ENCODE measurements around the gene CD34. TPM values are rescaled to one million over a fixed set of nuclear protein-coding genes. Genes with fewer than 3 reads are reported as not detected.

The CD34 gene
- total and polyA plus RNA-seq, 2 donors (not counting 1 experiment from before 2014, with no cell fraction given) = under 0.01 to 0.51 TPM

- Histone ChIP-seq H3K9me3 (ENCODE audit: control insufficient read depth, insufficient read depth, low read depth, low read length) (no peaks in the 10 kb centered on the region), H3K36me3 (ENCODE audit: control insufficient read depth, insufficient read depth, low read length) (no peaks in the 10 kb centered on the region), H3K9ac (ENCODE audit: insufficient read depth, low read length) (no peak overlapping the region), H3K4me1 (ENCODE audit: control insufficient read depth, extremely low read depth, insufficient read depth, low read length) (no peaks in the 10 kb centered on the region), H3K4me2 (ENCODE audit: extremely low read depth, insufficient read depth, low read length) (no peak overlapping the region), H3K27me3 (ENCODE audit: control insufficient read depth, insufficient read depth, low read length) (no peaks in the 10 kb centered on the region), H3K79me2 (ENCODE audit: control insufficient read depth, insufficient read depth, low read length) (no peaks in the 10 kb centered on the region), H3K27ac (ENCODE audit: insufficient read depth, low read length) (no peak overlapping the region), H4K20me1 (ENCODE audit: control insufficient read depth, extremely low read depth, insufficient read depth, low read length) (no peaks in the 10 kb centered on the region), H2AFZ (ENCODE audit: low read length) (peak overlapping the region; percentile 40), H3K4me3 (replicated peaks in 1 of 4; ENCODE audit: control extremely low read depth in 1 of 4, insufficient read depth in 1 of 4, low read depth in 3 of 4, low read length in 4 of 4) (no peak overlapping the region)
- TF ChIP-seq EZH2 (IDR thresholded peaks at IDR 0.05; ENCODE audit: low read length, missing control alignments) (no peak), CTCF (conservative IDR thresholded peaks at IDR 0.05 in 1 of 2, IDR thresholded peaks at IDR 0.05 in 1 of 2; ENCODE audit: low read depth in 1 of 2, low read length in 2 of 2) (no peak)
- DNase-seq (ENCODE audit: low read depth in 2 of 2) = peak; percentile 67 to 79
These were observed 30.7 kb upstream of the CD34 start for GRCh38 chr1:207941665-207942064.

GRCh38 chr1:207938016-207938415 lies 27.1 kb upstream of the CD34 start:
- peak in 1 of 2 donors; percentile 70 for DNase-seq (ENCODE audit: low read depth in 2 of 2)
- no peaks in the 10 kb centered on the region for H3K36me3 ChIP-seq (ENCODE audit: control insufficient read depth, insufficient read depth, low read length)
- TF ChIP-seq EZH2 (IDR thresholded peaks at IDR 0.05; ENCODE audit: low read length, missing control alignments) = no peak
- no peak overlapping the region for H2AFZ ChIP-seq (ENCODE audit: low read length)
- no peaks in the 10 kb centered on the region for H4K20me1 ChIP-seq (ENCODE audit: control insufficient read depth, extremely low read depth, insufficient read depth, low read length)
- H3K27ac ChIP-seq (ENCODE audit: insufficient read depth, low read length) = no peak overlapping the region
- H3K27me3 ChIP-seq (ENCODE audit: control insufficient read depth, insufficient read depth, low read length) = no peaks in the 10 kb centered on the region
- H3K79me2 ChIP-seq (ENCODE audit: control insufficient read depth, insufficient read depth, low read length) = no peaks in the 10 kb centered on the region
- no peaks in the 10 kb centered on the region for H3K9me3 ChIP-seq (ENCODE audit: control insufficient read depth, insufficient read depth, low read depth, low read length)
- H3K9ac ChIP-seq (ENCODE audit: insufficient read depth, low read length) = no peak overlapping the region
- no peak overlapping the region for H3K4me3 ChIP-seq (replicated peaks in 1 of 4; ENCODE audit: control extremely low read depth in 1 of 4, insufficient read depth in 1 of 4, low read depth in 3 of 4, low read length in 4 of 4)
- no peaks in the 10 kb centered on the region for H3K4me1 ChIP-seq (ENCODE audit: control insufficient read depth, extremely low read depth, insufficient read depth, low read length)
- no peak overlapping the region for H3K4me2 ChIP-seq (ENCODE audit: extremely low read depth, insufficient read depth, low read length)

- no peak overlapping the region for H3K9ac ChIP-seq (ENCODE audit: insufficient read depth, low read length)
- H3K36me3 ChIP-seq (ENCODE audit: control insufficient read depth, insufficient read depth, low read length) = no peaks in the 10 kb centered on the region
- H4K20me1 ChIP-seq (ENCODE audit: control insufficient read depth, extremely low read depth, insufficient read depth, low read length) = no peaks in the 10 kb centered on the region
- no peaks in the 10 kb centered on the region for H3K4me1 ChIP-seq (ENCODE audit: control insufficient read depth, extremely low read depth, insufficient read depth, low read length)
- no peak overlapping the region for H3K4me2 ChIP-seq (ENCODE audit: extremely low read depth, insufficient read depth, low read length)
- H3K9me3 ChIP-seq (ENCODE audit: control insufficient read depth, insufficient read depth, low read depth, low read length) = no peaks in the 10 kb centered on the region
- DNase-seq (ENCODE audit: low read depth in 2 of 2) = peak in 1 of 2 donors; percentile 7
- TF ChIP-seq CTCF (conservative IDR thresholded peaks at IDR 0.05 in 1 of 2, IDR thresholded peaks at IDR 0.05 in 1 of 2; ENCODE audit: low read depth in 1 of 2, low read length in 2 of 2) = no peak
- TF ChIP-seq EZH2 (IDR thresholded peaks at IDR 0.05; ENCODE audit: low read length, missing control alignments) = no peak
- H3K79me2 ChIP-seq (ENCODE audit: control insufficient read depth, insufficient read depth, low read length) = no peaks in the 10 kb centered on the region
- H3K27ac ChIP-seq (ENCODE audit: insufficient read depth, low read length) = no peak overlapping the region
- no peak overlapping the region for H3K4me3 ChIP-seq (replicated peaks in 1 of 4; ENCODE audit: control extremely low read depth in 1 of 4, insufficient read depth in 1 of 4, low read depth in 3 of 4, low read length in 4 of 4)
- no peak overlapping the region for H2AFZ ChIP-seq (ENCODE audit: low read length)
- H3K27me3 ChIP-seq (ENCODE audit: control insufficient read depth, insufficient read depth, low read length) = no peaks in the 10 kb centered on the region
These were observed 26.3 kb upstream of the CD34 start for GRCh38 chr1:207937204-207937603.
